Endothelial cell (in vitro differentiated cells): Measurements from ENCODE around the gene GAN. TPM values are rescaled to one million over a fixed set of nuclear protein-coding genes. Genes with fewer than 3 reads are reported as not detected.
A peak's percentile ranks its signal among the peaks of the same experiment; 100 is the strongest.

Experiments used
- DNase-seq: peaks from one replicate; pipeline ENCODE4 v3.0.0; 2021; ENCODE audit warnings: low spot score
- H3K27ac Mint-ChIP-seq: one replicate; pipeline ENCODE4 v1.8.0; 2021; ENCODE audit warnings: mixed read lengths, inconsistent platforms; ENCODE audit not compliant: unreplicated experiment
- H3K27me3 Mint-ChIP-seq: one replicate; pipeline ENCODE4 v1.8.0; 2021; ENCODE audit warnings: mild to moderate bottlenecking, moderate library complexity, mixed read lengths, inconsistent platforms; ENCODE audit not compliant: unreplicated experiment
- H3K36me3 Mint-ChIP-seq: one replicate; pipeline ENCODE4 v1.8.0; 2021; ENCODE audit warnings: mild to moderate bottlenecking, low read depth, mixed read lengths, inconsistent platforms; ENCODE audit not compliant: unreplicated experiment
- H3K4me1 Mint-ChIP-seq: one replicate; pipeline ENCODE4 v1.8.0; 2021; ENCODE audit warnings: mild to moderate bottlenecking, mixed read lengths, inconsistent platforms; ENCODE audit not compliant: unreplicated experiment
- H3K4me3 Mint-ChIP-seq: one replicate; pipeline ENCODE4 v1.8.0; 2021; ENCODE audit warnings: mild to moderate bottlenecking, mixed read lengths, inconsistent platforms; ENCODE audit not compliant: unreplicated experiment
- H3K9me3 Mint-ChIP-seq: one replicate; pipeline ENCODE4 v1.8.0; 2021; ENCODE audit warnings: mixed read lengths, inconsistent platforms; ENCODE audit not compliant: unreplicated experiment
- total RNA-seq: library from RNA; stranded (reverse); fragmentation: NEBNext Ultra II Directional; extraction: Animal tissue kit (Norgen Biotek cat#: 25700); gene quantifications from one replicate; pipeline ENCODE4 v1.2.1, GENCODE V29; 2021; ENCODE audit not compliant: unreplicated experiment
- TF ChIP-seq, protein P1 (sequence below): fragments of 200-600 bp; sonication (generic); IDR thresholded peaks from one replicate; pipeline ENCODE4 v1.5.0; 2021; ENCODE audit warnings: antibody characterized with exemption; ENCODE audit not compliant: unreplicated experiment

GAN gene
- total RNA-seq, 1 donor from 2014 or later, result 24.2 TPM

DNA sequence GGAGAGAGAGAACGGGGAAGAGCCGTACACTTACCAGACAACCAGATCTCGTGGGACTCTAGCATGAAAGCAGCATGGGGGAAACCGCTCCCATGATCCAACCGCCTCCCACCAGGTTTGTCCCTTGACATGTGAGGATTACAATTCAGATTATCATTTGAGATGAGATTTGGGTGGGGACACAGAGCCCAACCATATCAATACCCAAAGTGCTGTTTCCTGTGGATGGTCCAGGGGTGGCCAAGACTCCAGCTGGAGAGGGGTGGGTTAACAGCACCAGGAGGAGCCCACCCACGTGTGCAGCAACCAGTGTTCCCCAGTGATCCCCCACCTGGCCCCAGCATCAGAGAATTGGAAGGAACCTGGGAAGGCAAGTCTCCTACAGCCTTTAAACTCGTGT lies 79.7 kb downstream of the GAN start:
- DNase-seq, result no peak
- H3K36me3 Mint-ChIP-seq, result peaks cover 15% of the 10 kb centered on the region
- TF ChIP-seq, protein P1, sequence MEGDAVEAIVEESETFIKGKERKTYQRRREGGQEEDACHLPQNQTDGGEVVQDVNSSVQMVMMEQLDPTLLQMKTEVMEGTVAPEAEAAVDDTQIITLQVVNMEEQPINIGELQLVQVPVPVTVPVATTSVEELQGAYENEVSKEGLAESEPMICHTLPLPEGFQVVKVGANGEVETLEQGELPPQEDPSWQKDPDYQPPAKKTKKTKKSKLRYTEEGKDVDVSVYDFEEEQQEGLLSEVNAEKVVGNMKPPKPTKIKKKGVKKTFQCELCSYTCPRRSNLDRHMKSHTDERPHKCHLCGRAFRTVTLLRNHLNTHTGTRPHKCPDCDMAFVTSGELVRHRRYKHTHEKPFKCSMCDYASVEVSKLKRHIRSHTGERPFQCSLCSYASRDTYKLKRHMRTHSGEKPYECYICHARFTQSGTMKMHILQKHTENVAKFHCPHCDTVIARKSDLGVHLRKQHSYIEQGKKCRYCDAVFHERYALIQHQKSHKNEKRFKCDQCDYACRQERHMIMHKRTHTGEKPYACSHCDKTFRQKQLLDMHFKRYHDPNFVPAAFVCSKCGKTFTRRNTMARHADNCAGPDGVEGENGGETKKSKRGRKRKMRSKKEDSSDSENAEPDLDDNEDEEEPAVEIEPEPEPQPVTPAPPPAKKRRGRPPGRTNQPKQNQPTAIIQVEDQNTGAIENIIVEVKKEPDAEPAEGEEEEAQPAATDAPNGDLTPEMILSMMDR, result no peak
- peak overlapping the region; percentile 67 for H3K27ac Mint-ChIP-seq
- H3K4me1 Mint-ChIP-seq, result peaks cover 5% of the 10 kb centered on the region
- peaks cover 7% of the 10 kb centered on the region for H3K27me3 Mint-ChIP-seq
- H3K4me3 Mint-ChIP-seq, result peak overlapping the region; percentile 77
- no peaks in the 10 kb centered on the region for H3K9me3 Mint-ChIP-seq

DNA sequence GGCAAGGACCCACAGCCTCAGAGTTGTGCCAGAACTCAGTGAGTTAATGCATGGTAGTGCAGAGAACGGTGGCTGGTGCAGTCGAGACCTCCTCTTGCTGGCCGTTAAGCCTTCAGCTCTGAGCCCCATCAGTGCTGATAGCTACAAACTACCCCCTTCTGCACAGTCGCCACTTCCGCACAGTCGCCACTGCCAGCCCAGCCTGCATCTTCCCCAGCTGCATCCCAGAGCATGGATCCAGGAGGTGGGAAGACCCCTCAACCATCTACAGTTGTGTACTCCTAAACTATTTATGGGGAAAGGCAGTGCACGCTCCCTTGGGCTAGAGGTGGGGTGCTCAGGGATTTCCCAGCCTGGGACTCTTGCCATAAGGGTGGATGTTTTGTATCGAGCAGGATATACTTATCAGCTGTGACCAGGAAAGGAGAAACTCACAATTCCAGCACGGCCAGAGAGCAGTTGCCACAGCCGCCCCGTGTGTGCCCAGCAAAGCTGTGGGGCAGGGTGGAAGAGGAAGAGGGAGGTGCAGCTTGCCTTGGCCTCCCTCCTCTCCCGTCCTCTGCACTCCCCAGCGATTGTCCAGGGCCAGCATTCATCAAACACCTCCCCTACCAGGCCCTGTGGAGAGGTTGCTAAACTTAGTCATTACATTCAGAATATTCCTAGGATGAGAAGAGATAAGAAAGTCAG lies 80.3 kb downstream of the GAN start:
- Mint-ChIP-seq H3K4me1 (peaks cover 5% of the 10 kb centered on the region), H3K27me3 (peaks cover 7% of the 10 kb centered on the region), H3K9me3 (no peaks in the 10 kb centered on the region), H3K27ac (no peak overlapping the region), H3K4me3 (no peak overlapping the region), H3K36me3 (peaks cover 15% of the 10 kb centered on the region)
- DNase-seq, result no peak
- TF ChIP-seq, protein P1, result no peak

DNA sequence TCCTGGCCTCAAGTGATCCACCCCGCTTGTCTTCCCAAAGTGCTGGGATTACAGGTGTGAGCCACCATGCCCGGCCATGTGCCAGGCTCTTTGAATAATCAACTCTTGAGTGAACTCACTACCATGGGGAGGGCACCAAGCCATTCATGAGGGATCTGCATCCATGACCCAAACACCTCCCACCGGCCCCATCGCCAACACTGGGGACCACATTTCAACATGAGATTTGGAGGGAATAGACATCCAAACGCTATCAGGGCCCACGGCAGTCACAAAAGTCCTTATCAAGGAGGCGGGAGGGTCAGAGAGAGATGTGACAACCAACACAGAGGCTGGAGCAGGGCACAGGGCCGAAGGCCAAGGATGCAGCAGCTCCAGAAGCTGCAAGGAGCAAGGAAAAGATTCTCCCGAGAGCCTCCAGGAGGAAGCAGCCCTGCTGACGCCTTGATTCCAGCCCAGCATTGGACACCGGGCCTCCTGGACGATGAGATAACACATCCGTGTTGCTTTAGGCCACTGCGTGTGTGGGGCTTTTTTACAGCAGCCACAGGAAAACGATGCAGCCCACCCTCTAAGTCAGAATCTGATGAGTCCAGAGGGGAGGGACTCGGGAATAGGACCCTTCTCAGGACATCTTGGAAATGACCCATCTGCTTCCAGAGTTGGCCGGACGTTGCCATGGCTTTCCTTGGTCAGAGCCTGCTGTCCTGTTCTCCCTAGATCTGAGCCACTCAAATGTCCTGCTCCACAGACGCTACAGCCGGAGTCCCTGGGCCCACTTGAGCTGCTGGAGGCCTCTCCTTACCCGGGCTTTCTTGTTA lies 82.5 kb downstream of the GAN start:
- Mint-ChIP-seq H3K36me3 (peaks cover 3% of the 10 kb centered on the region), H3K9me3 (no peaks in the 10 kb centered on the region), H3K4me3 (no peak overlapping the region), H3K4me1 (peaks cover 5% of the 10 kb centered on the region), H3K27ac (no peak overlapping the region), H3K27me3 (peaks cover 7% of the 10 kb centered on the region)
- TF ChIP-seq, protein P1, result no peak
- no peak for DNase-seq

DNA sequence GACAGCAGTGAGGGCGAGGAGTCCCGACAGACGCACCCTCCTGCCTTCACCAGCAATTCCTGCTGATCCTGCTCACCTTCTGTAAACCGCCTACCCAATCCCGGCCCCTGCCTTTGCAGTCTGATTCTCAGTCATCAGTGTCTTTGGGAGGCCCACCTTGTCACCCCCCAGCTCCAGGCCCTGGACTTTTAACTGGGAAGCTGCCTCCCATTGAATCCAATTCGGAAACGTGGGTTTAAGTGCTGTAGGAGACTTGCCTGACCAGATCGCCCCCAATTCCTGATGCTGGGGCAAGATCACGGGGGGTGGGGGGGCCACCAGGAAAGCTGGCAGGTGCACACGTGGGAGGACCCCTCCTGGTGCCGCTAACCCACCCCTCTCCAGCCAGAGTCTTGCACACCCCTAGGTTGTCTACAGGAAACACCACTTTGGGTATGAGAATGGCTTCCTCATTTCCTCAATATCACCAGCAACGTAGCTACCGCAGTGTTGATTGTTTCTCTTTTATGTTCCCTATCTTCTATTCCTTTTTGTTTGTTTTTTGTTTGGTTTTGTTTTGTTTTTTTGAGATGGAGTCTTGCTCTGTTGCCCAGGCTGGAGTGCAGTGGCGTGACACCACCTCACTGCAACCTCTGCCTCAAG lies 83.2 kb downstream of the GAN start:
- TF ChIP-seq, protein P1, result no peak
- Mint-ChIP-seq H3K9me3 (no peaks in the 10 kb centered on the region), H3K36me3 (peaks cover 3% of the 10 kb centered on the region), H3K27me3 (peaks cover 7% of the 10 kb centered on the region), H3K27ac (no peak overlapping the region), H3K4me3 (no peak overlapping the region), H3K4me1 (peaks cover 5% of the 10 kb centered on the region)
- DNase-seq, result no peak
